Globus pallidus (tissue), 1 donor: Measurements from ENCODE around the gene ELL2.
"Not testable (repeated sequence)": the region's sequence is repeated elsewhere in the genome, so short reads cannot be mapped to it uniquely, and the experiment has no call there.

Experiments used
- DNase-seq: peaks from one replicate; pipeline ENCODE4 v3.0.0-alpha.2; 2015; ENCODE audit warnings: low spot score

Gene ELL2

GRCh38 chr5:95837492-95837891 is 124.2 kb downstream of the ELL2 start:
- DNase-seq: no peak

DNA sequence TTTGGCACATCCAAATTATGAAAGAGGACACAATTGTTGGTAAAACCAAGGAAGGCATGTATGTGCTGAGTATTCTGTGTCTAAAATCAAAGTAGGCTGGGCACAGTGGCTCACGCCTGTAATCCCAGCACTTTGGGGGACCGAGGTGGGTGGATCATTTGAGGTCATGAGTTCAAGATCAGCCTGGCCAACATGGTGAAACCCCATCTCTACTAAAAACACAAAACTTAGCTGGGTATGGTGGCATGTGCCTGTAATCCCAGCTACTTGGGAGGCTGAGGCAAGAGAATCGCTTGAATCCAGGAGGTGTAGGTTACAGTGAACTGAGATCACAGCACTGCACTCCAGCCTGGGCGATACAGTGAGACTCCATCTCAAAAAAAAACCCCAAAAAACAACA is 124.7 kb downstream of the ELL2 start:
- DNase-seq: not testable (repeated sequence)

GRCh38 chr5:95836544-95836943 is 125.1 kb downstream of the ELL2 start:
- DNase-seq: no peak

- no peak for DNase-seq
These were observed 125.8 kb downstream of the ELL2 start for GRCh38 chr5:95835682-95836385.
